Panc1 (cell line): ENCODE data around the gene ABCC4. TPM values are rescaled to one million over a fixed set of nuclear protein-coding genes. Genes with fewer than 3 reads are reported as not detected.

Experiments
- ATAC-seq: fragments of 200-7000 bp; cut with Tn5 transposase; 2 replicates; pipeline ENCODE4 v1.9.1; 2020; ENCODE audit warnings: mild to moderate bottlenecking, moderate library complexity
- BruUV-seq: library from RNA; stranded (reverse); fragments of 400-500 nt; replicated peaks from 2 replicates; lab custom pipeline; 2021; lab: Mats Ljungman, UMichigan
- CTCF ChIA-PET: fragments of 300-600 bp; sonication (Branson Sonifier 250); formaldehyde crosslinking; loops from one replicate; lab custom pipeline; 2022; ENCODE audit warnings: antibody characterized with exemption; lab: Charles Lee
- POLR2A ChIA-PET: fragments of 300-600 bp; sonication (Branson Sonifier 250); formaldehyde crosslinking; loops from one replicate; lab custom pipeline; 2022; ENCODE audit warnings: antibody characterized with exemption; lab: Charles Lee
- DNase-seq: peaks from one replicate; pipeline ENCODE4 v3.0.0-alpha.2; 2010; ENCODE audit warnings: low read depth, low spot score
- H3K27ac ChIP-seq: 2 replicates; pipeline ENCODE4 v1.5.1; 2011; ENCODE audit warnings: mild to moderate bottlenecking, low read length, inconsistent platforms
- H3K27me3 ChIP-seq: fragments of 200-500 bp; sonication (Bioruptor generic); 2 replicates; pipeline ENCODE4 v1.6.0; 2014; ENCODE audit warnings: low read length, inconsistent platforms; ENCODE audit not compliant: control insufficient read depth, insufficient read depth
- H3K36me3 ChIP-seq: fragments of 200-500 bp; sonication (Bioruptor generic); 2 replicates; pipeline ENCODE4 v1.5.1; 2014; ENCODE audit warnings: inconsistent platforms, mild to moderate bottlenecking, low read length, moderate library complexity; ENCODE audit not compliant: control insufficient read depth, insufficient read depth
- H3K4me1 ChIP-seq: 2 replicates; pipeline ENCODE4 v1.5.1; 2011; ENCODE audit warnings: inconsistent platforms, mild to moderate bottlenecking, low read length, moderate library complexity; ENCODE audit not compliant: control insufficient read depth, insufficient read depth
- H3K4me3 ChIP-seq, 2 experiments: 2 replicates each; pipeline ENCODE4 v1.5.1; 2011 to 2012; ENCODE audit warnings: low read depth in 2 of 2, low read length in 2 of 2, mild to moderate bottlenecking in 2 of 2, inconsistent platforms in 1 of 2, moderate library complexity in 1 of 2
- H3K9me3 ChIP-seq: fragments of 200-500 bp; sonication (Bioruptor generic); 2 replicates; pipeline ENCODE4 v1.5.1; 2014; ENCODE audit warnings: low read depth, mild to moderate bottlenecking, inconsistent platforms, low read length, moderate library complexity; ENCODE audit not compliant: control insufficient read depth, insufficient read depth
- POLR2AphosphoS5 ChIP-seq: IDR thresholded peaks from 2 replicates; pipeline ENCODE4 v1.6.1; 2012; ENCODE audit warnings: mild to moderate bottlenecking, low read depth, low read length, moderate library complexity
- SIN3A ChIP-seq: IDR thresholded peaks from 2 replicates; pipeline ENCODE4 v1.6.1; 2012; ENCODE audit warnings: low read depth, mild to moderate bottlenecking, low read length, moderate library complexity, borderline replicate concordance; ENCODE audit not compliant: insufficient read depth
- TCF7L2 ChIP-seq: IDR thresholded peaks from 2 replicates; pipeline ENCODE4 v1.6.1; 2011; ENCODE audit warnings: mild to moderate bottlenecking, low read depth, low read length, inconsistent platforms
- in situ Hi-C: cut with HindIII; loops from 2 replicates; pipeline ENCODE4 v1.10.0; 2016; ENCODE audit warnings: low sequenced_read_pairs, low pct_unique_long_range_greater_than_20kb
- intact Hi-C: fragments of 100-400 bp; cut with micrococcal nuclease; formaldehyde crosslinking; loops from one replicate; pipeline ENCODE4 v1.10.0; 2022; ENCODE audit not compliant: unreplicated experiment
- total RNA-seq: library from RNA; stranded (reverse); gene quantifications from one replicate; pipeline ENCODE4 v1.2.1, GENCODE V29; 2021; ENCODE audit not compliant: unreplicated experiment
- TF ChIP-seq, protein P1 (sequence below): fragments of 450-650 bp; IDR thresholded peaks from 2 replicates; pipeline ENCODE4 v1.5.1; 2017; ENCODE audit warnings: mild to moderate bottlenecking
- TF ChIP-seq, protein P2 (sequence below), 2 experiments: IDR thresholded peaks; 2 replicates each; pipeline ENCODE4 v1.6.1; 2011 to 2012; ENCODE audit warnings: low read depth in 2 of 2, control low read depth in 1 of 2, low read length in 1 of 2, mild to moderate bottlenecking in 1 of 2, moderate library complexity in 1 of 2; ENCODE audit not compliant: insufficient read depth in 1 of 2

Gene ABCC4
- total RNA-seq, 1 experiment from 2014 or later, result 69.3 TPM

DNA sequence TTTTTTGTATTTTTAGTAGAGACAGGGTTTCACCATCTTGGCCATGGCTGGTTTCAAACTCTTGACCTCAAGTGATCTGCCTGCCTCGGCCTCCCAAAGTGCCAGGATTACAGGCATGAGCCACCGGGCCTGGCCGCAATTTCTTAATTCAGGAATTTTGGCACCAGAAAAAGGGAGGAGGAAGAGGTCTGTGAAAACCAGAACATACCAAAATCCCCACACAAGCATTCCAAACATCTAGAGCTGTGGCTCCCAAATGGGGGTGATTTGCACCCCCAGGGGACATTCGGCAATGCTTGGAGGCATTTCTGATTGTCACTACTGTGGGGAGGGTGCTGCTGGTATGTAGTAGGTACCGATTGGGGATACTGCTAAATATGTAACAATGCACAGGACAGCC is 40.2 kb upstream of the ABCC4 start:
- Histone ChIP-seq H3K36me3 (no peaks in the 10 kb centered on the region), H3K4me3 (no peak overlapping the region), H3K27me3 (no peaks in the 10 kb centered on the region), H3K27ac (no peak overlapping the region), H3K9me3 (no peaks in the 10 kb centered on the region), H3K4me1 (no peaks in the 10 kb centered on the region)
- TF ChIP-seq, protein P1, sequence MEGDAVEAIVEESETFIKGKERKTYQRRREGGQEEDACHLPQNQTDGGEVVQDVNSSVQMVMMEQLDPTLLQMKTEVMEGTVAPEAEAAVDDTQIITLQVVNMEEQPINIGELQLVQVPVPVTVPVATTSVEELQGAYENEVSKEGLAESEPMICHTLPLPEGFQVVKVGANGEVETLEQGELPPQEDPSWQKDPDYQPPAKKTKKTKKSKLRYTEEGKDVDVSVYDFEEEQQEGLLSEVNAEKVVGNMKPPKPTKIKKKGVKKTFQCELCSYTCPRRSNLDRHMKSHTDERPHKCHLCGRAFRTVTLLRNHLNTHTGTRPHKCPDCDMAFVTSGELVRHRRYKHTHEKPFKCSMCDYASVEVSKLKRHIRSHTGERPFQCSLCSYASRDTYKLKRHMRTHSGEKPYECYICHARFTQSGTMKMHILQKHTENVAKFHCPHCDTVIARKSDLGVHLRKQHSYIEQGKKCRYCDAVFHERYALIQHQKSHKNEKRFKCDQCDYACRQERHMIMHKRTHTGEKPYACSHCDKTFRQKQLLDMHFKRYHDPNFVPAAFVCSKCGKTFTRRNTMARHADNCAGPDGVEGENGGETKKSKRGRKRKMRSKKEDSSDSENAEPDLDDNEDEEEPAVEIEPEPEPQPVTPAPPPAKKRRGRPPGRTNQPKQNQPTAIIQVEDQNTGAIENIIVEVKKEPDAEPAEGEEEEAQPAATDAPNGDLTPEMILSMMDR, result no peak
- TF ChIP-seq, protein P2, sequence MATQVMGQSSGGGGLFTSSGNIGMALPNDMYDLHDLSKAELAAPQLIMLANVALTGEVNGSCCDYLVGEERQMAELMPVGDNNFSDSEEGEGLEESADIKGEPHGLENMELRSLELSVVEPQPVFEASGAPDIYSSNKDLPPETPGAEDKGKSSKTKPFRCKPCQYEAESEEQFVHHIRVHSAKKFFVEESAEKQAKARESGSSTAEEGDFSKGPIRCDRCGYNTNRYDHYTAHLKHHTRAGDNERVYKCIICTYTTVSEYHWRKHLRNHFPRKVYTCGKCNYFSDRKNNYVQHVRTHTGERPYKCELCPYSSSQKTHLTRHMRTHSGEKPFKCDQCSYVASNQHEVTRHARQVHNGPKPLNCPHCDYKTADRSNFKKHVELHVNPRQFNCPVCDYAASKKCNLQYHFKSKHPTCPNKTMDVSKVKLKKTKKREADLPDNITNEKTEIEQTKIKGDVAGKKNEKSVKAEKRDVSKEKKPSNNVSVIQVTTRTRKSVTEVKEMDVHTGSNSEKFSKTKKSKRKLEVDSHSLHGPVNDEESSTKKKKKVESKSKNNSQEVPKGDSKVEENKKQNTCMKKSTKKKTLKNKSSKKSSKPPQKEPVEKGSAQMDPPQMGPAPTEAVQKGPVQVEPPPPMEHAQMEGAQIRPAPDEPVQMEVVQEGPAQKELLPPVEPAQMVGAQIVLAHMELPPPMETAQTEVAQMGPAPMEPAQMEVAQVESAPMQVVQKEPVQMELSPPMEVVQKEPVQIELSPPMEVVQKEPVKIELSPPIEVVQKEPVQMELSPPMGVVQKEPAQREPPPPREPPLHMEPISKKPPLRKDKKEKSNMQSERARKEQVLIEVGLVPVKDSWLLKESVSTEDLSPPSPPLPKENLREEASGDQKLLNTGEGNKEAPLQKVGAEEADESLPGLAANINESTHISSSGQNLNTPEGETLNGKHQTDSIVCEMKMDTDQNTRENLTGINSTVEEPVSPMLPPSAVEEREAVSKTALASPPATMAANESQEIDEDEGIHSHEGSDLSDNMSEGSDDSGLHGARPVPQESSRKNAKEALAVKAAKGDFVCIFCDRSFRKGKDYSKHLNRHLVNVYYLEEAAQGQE (IDR thresholded peaks at IDR 0.05; ENCODE audit: insufficient read depth in 1 of 2, low read depth in 2 of 2, low read length in 1 of 2), result no peak
- no peak for TF ChIP-seq TCF7L2
- no peak for TF ChIP-seq SIN3A
- no peak for TF ChIP-seq POLR2AphosphoS5
- ChIA-PET POLR2A (no interaction called here), CTCF (no interaction called here)
- in situ Hi-C loops, result no loop called here
- BruUV-seq, result no TSS peak
- intact Hi-C loops, result no loop called here
- DNase-seq (no peak), ATAC-seq (no peak)

DNA sequence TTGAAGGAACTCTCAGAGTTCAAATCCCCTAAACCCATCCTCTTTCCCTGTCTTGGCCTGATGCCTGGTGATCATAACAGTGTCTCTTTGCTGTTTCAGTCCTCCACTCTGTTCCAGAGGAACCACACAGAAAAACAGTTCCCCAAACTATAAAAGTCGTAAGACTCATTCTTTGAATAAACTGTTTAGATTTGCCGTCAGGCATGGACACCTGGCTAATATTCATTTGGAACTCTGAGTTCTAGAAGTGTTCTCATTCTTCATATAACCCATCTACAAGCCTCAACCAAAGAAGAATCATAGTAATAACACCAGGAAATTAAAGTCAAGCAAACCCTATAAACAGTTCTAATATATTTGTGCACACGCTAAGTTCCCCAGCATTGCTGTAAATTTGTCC is 37.7 kb upstream of the ABCC4 start:
- ATAC-seq (no peak), DNase-seq (no peak)
- Histone ChIP-seq H3K27me3 (no peaks in the 10 kb centered on the region), H3K36me3 (no peaks in the 10 kb centered on the region), H3K9me3 (no peaks in the 10 kb centered on the region), H3K4me3 (no peak overlapping the region), H3K27ac (no peak overlapping the region), H3K4me1 (no peaks in the 10 kb centered on the region)
- no TSS peak for BruUV-seq
- ChIA-PET CTCF (no interaction called here), POLR2A (no interaction called here)
- in situ Hi-C loops, result no loop called here
- intact Hi-C loops, result no loop called here
- TF ChIP-seq POLR2AphosphoS5, result no peak
- TF ChIP-seq, protein P2 (IDR thresholded peaks at IDR 0.05; ENCODE audit: insufficient read depth in 1 of 2, low read depth in 2 of 2, low read length in 1 of 2), result no peak
- TF ChIP-seq TCF7L2, result no peak
